GM19351 (cell line): ENCODE measurements around the gene PRPF40A.

Experiments used
- ATAC-seq: cut with Tn5 transposase; IDR thresholded peaks from one replicate; pipeline ENCODE4 v1.9.1; 2021; ENCODE audit warnings: mild to moderate bottlenecking, moderate library complexity; ENCODE audit not compliant: unreplicated experiment

PRPF40A gene

DNA sequence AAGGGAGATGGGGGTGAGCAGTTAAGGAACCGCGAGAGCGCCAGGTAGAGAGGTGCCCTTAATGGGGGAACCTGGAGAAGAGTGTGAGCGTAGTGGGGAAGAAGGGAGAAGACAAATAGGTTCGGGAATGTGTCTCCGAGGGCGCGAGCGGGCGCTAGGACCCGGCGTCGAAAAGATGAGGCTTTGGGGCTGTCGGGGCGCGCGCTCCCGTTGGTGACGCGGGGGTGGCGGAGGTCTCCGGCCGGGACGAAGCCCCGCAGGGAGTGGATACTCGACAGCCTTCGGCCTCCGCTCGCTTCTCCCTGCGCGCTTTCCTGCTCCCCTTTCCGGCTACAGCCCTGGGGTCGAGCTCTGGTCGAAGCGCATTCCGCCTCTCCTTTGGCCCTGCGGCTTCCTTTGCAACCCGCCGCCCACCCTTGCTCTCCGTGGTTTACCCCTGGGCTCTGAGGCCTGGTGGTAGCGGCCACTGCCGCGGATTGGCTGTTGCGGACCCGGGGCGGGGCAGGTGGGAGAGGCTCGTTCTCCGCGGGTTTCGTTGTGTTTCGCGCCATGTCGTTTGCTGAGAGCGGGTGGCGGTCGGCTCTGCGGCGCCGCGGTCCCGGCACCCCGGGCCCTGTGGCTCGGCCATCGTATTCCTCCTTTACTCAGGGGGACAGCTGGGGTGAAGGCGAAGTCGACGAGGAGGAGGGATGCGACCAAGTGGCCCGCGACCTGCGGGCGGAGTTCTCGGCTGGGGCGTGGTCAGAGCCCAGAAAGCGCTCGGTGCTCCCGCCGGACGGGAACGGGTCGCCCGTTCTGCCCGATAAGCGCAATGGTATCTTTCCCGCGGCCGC lies 1.0 kb upstream of the PRPF40A start, which contains the start of gene ARL6IP6:
TSS of gene ARL6IP6 (plus strand) at position 545 of the 833 bp plus-strand sequence. CDS start at position 550, 5 bp downstream.
- peak; percentile 64 for ATAC-seq

DNA sequence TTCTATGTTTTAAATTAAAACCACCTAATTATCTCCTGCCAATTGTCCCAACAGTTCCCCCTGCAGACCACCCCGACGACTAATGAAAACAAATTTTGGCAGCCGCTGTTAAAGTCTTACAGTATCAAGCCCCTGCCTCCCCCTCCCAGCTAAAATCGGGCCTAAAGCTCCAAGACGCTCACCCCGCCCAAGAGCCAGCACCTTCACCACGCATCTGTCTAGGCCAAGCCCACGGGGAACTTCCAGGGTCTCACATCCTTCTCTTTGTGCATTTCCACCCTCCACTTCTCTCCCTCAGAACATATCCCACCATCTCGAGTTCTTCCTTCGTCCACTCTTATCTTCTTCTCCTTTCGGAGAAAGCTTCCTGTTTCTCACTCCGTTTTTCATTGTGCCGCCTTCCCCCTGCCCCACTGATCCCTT lies 445 bp downstream of the PRPF40A start:
- peak; percentile 0 for ATAC-seq

DNA sequence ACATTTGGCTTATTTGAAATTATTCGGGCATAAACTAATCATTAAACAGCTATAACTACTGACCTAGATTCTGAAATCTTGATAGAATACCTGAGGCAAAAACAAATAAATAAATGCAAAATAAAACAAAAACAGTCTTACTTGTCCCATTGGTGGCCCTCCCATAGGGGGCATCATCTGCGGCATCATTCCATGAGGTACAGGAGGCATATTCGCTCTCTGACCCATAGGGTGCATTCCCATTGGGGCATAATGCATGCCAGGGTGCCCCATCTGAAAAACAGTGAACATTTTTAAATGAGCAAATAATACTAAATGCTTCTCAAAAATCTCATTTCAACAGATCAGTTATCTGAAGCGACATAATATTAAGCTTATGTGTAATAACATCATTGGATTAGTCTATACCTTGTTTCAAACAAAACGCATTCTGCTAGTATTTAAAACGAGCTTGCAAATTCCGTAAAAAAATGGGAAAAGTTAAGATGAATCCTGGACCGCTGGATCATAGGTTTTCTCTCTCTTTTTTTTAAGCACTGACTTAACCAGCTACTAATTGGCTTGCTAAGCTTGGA lies 1.3 kb downstream of the PRPF40A start:
- ATAC-seq: no peak

DNA sequence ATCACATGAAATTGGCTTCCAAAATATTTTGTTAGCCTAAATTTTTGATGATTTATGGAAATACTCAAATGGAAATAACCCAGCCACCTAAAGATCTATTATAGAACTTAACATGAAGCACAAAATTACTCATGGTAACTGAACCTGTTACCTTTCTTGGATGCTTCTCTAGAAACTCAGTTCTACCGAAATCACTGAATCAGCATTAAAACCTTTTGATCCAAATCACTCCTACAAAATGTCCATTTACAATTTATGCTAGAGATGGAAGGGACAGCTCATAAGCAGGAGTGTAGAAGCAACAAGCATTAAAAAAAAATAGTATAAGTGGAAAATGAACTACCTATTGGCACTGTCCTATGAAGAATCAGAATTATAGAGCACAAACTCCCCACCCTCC lies 2.1 kb downstream of the PRPF40A start:
- no peak for ATAC-seq

DNA sequence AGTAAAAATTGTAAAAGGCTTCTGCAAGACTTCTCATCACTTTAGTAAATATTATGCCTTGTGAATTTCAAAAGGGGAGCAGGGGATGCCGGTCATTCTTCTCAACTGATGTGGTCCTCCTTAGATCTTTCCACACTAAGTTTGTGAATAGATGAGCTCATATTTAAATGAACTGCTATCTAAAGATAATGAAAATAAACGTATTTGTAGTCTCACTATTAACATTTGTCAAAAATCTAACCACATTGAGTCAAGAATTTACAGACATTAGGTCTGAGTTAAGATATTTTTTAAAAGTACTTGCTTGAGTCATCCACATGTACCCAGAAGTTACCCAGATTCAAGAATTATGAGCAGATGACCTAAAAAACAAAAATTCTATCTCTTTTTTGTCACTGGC lies 6.5 kb downstream of the PRPF40A start:
- ATAC-seq: no peak

DNA sequence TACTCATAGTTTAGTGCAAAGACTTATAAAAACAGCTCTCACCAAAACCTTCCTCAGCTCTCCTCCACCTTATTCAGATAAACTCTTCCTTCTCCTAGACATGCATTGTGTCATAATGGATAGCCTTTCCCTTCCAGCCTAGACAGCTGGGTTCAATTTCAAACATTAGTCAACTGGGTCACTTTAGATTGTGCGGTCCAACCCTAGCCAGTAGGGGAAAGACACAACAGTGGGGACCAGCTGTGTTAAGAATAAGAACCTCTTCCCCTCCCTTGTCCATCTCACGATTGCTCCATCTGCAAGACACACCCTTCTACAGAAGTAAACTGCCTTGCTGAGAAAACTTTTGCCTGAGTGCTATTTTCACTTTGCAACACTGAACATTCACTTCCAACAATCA lies 8.5 kb downstream of the PRPF40A start:
- ATAC-seq: no peak

DNA sequence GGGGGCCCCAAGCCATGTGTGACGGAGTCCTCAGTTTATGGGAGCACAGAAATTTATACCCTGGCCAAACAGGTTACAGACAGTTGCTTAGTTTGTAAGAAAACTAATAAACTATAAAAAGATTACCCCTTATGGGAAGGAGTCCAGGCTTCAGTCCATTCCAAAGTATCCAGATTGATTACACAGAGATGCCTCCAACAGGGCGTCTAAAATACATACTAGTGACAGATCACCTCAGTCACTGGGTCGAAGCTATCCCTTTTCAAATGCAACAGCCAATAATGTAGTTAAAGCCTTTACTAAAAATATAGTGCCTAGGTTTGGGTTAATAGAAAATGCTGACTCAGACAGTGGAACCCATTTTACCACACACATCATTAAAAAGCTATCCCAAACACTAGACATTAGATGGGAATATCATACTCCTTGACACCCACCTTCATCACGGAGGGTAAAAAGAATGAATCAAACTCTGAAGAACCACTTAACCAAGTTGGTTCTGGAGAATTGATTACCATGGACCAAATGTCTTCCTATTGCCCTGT lies 10.7 kb downstream of the PRPF40A start:
- no peak for ATAC-seq

DNA sequence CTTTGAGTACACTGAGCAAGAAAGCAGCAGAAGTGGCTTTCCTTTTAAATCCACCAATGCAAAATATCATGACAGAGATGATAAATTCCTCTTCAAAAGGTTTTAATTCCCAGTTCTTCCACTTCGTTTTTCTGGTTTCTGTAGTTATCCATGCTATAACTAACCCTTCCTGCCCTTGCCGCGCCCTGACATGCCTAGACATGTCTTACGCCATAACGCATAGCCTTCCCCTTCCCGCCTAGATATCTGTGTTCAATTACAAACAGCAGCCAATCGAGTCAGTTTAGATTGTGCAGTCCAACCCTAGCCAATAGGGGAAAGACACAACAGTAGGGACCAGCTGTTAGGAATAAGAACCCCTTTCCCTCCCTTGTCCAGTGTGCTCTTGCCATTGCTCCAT lies 16.1 kb downstream of the PRPF40A start:
- ATAC-seq: no peak

DNA sequence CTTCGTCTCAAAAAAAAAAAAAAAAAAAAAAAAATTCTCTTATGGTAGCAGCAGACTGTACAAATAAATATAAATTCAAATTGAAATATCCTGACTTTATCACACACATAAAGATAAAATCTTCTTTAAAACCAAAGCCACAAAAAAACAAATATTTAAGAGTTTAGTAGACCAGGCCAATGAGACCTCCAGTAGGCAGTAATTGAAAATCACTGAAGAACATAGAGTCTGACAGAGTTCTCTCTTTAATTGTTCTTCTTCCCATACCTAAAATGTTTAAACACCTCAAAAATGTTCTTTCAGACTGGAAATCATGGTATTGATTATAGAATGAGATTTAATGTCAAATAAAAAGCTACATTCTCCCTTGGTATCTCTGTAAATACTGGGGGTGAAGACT lies 20.8 kb downstream of the PRPF40A start:
- no peak for ATAC-seq

DNA sequence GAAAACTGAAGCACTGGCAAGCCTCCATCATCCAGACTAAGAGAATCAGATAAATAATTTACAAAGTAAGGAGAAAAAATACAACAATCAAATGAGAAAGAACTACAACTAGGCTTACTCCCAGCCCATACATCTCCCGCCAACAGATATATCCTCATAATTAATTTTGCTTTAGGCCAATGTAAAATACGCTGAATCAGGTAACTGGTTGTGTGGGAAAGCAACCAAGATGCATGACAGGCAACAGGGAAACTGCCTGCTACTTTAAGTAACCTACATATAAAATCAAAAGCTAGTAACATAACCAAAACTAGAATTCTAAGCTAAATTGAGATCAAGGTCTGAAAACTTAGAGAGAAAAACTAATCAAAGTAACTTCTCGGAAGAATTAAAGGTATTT lies 21.5 kb downstream of the PRPF40A start:
- no peak for ATAC-seq

DNA sequence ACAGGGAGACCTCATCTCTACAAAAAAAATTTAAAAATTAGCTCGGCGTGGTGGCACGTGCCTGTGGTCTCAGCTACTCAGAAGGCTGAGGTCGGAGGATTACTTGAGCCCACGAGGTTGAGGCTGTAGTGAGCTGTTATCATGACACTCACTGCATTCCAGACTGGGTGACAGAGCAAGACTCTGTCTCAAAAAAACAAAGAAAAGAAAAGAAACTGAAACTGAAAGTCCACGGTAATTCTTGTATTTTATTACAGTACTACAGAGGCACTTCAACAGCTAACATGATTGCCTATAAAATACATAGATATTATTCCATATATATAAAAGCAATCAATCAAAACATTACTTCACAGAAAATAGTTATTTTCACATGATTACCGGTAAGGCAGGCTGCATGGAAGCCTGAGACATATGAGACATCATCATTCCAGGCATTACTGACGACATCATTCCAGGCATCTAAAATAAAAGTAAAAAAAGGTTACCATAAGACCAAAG lies 23.1 kb downstream of the PRPF40A start:
- ATAC-seq: peak; percentile 52

DNA sequence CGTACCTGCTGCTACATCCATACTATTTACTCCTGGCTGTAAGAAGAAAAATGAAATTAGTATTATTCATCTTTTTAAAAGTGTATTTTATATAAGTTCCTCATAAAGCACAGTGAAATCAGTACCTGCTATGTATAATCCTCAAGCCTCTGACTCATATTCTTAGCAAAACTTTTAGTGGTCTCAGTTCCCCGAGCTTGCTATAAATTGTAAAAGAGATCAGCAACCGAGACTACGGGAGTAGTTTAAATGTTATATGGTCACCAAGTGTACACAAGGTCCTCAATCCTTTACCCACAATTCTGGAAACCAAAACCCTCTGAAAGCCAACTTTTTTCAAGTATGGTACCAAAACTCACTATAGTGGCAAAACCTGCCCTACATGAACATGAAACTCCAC lies 24.2 kb downstream of the PRPF40A start:
- ATAC-seq: peak; percentile 92

DNA sequence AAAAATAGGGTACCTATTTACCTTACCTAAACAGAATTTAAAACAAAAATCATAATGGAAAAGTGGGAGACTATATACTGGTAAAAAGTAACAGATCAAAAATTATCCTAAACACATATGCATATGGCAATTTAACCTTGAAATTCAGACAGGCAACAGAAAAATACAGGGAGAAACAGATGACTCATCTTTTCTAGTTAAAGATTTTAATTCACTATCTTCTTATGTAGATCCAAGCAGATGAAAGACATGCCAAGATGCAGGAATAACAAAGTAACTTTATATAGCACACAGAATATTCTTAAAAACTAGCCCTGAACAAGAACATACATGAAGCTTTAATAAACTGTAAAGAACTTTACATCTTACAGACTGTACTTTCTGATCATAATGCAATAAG lies 30.9 kb downstream of the PRPF40A start:
- no peak for ATAC-seq

DNA sequence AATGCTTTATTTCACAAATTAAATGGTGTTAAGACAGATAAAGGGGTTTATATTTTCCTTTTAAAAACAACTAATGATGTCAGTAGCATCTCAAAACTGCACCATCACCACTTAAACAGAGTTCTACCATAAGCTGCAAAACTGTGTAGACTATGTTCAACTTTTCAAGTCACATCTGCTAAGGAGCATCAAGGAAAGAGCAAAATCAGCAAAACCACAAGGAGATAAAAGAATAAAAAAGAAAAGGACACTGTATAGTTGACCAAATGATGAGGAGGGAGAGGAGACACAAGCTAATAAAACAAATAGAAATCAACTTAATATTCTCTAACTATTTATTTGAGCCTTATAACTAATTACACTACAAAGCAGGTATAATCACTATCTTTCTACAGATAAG lies 33.9 kb downstream of the PRPF40A start:
- no peak for ATAC-seq

DNA sequence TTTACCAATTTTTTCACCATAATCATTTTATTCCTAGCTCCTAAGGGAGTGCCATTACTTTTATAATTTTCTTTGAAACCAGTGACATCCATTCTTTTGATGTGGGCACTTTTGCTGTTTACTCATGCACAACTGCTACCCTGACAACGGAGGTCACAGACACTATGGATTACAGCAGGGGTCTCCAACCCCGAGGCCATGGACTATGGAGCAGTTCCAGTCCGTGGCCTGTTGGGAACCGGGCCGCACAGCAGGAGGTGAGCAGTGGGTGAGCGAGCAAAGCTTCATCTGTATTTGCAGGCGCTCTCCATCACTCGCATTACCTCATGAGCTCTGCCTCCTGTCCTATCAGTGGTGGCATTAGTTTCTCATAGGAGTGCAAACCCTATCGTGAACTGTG lies 34.6 kb downstream of the PRPF40A start:
- ATAC-seq: no peak

DNA sequence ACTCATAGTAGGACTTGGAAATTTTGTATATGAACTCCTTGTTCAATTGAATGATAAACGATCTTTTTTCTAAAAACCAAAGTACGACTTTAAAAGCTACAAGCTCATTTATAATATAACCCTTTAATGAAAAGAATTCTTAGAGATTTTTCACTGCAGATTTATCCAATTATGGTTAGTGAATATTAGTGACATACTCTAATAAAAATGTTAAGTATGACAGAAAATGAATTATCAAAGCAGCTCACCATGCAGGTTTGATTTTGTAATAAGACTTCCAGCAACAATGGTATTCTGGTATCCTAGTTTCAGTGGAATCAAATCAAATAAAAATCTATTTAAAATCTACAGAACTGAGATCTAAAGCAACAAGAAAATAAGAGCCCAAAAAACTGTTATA lies 38.5 kb downstream of the PRPF40A start:
- no peak for ATAC-seq

DNA sequence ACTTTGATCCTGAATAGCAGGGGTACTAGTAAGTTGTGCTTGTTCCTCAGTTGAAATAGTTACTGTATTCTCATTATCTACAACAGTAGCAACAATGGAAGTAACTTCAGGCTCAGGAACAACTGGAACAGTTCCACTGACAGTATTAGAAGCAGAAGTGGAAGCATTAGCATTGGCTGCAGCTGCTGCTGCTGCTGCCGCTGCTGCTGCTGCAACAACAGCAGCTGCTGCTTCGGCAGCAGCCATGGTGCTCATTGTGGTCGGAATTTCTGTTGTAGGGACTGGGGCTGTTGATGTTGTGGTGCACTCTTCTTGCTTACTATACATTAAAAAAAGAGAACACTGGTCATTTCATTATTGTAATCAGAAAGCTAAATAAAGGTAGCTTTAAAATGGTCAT lies 40.8 kb downstream of the PRPF40A start:
- no peak for ATAC-seq

DNA sequence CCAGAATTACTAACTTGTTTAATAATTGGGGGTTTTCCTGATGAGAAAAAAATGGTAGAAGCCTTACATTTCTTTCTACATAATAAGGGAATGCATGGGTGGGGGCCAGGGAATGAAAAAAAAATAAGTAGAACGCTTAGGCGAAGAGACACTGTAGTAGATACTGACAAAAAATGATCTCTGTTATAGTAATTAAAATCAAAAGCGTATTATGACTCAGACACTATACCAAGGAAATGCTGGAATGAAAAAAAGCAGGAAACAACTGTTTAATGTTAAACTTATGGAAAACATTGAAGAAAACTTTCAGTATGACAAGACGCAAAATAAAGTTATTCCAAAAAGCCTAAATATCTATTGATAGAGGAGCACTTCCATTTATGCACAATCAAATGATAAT lies 42.9 kb downstream of the PRPF40A start:
- ATAC-seq: no peak

DNA sequence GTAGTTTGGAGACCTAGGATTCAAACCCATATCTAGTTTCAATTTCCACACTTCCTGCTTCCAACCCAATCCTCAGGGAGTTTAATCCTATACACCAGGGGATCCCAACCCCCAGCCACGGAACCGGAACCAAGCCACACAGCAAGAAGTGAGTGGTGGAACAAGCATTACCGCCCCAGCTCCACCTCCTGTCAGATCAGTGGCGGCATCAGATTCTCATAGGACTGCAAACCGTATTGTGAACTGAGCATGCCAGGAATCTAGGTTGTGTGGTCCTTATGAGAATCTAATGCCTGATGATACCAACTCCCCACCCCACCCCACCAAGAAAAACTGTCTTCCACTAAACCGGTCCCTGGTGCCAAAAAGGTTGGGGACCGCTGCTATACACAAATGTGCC lies 52.5 kb downstream of the PRPF40A start:
- ATAC-seq: no peak

DNA sequence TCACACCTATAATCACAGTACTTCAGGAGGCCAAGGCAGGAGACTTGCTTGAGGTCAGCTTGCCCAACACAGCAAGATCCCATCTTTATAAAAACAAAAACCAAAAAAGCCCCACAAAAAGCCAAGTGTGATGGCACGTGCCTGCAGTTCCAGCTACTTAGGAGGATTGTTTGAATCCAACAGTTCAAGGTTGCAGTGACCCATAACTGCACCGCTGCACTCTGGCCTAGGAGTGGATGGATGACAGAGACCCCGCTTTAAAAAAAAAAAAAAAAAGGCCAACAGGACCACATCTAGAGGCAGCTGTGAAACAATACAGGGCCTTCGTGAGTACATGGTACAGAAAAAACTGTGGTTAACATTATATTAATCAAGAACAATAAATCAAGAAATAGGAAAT lies 56.2 kb downstream of the PRPF40A start:
- no peak for ATAC-seq

DNA sequence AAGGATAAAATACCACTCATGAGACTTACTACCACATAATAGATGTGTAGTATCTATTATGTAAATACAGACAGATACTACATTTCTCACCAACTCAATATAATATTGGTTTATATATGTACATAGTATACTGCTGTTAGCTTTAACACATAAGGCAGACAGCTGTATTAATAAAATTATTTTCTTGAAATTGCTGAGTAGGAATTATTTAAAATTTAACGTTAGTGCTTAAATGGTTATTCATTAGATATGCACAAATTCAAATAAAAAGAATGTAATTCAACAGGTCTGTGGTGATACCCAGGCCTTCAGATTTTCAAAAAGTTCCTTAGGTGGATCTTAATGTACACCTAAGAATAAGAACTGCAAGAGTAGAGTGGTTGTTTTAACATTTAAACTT lies 59.0 kb downstream of the PRPF40A start:
- ATAC-seq: no peak

DNA sequence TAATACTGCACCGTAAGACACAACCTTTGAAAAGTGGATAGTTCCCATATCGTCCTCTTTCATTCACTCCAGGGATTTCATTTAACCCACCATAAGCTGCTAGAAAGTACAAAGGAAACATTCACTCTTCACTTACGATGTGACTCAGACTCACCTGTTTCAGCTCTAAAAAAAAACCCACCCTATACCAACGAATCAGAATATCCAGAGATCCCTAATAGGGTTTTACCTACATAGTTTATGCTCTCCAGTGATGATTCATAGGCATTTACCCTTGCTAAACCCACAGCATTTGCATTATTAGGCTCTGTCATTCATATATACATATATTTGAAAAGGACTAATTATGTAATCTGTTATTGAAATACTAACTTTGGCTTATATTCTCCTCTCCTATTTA lies 60.2 kb downstream of the PRPF40A start:
- peak; percentile 67 for ATAC-seq
